A549 (cell line): ENCODE measurements around the gene GHR.

Source experiments
- ESRRA ChIP-seq: fragments of 150-350 bp; IDR thresholded peaks from 2 replicates; pipeline ENCODE4 v1.6.1; 2014; ENCODE audit warnings: mild to moderate bottlenecking, low read length, borderline replicate concordance
- NFE2L2 ChIP-seq: fragments of 150-350 bp; conservative IDR thresholded peaks from 2 replicates; pipeline ENCODE4 v1.6.1; 2014; ENCODE audit warnings: low read length

DNA sequence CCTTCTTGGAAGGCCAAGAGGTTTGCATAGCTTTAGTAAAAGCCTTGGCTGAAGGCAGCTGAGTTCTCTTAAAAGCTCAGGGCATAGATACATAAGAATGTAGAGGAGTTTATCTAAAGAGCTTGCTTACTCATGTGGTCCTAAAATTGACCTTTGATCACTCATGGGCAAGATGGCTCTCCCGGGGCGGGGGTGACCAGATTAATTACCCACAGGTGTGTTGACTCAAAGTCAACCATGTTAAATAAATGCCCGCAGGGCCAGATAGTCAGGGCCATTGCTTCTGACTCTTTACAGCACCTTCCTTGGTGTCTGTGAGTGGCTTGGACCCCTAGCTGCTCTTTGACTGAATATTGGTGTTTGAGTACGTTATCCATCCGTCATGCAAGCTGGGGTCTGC lies 33.1 kb upstream of the GHR start:
- TF ChIP-seq ESRRA, result no peak
- TF ChIP-seq NFE2L2, result no peak
